ENCODE measurements around the gene SUSD4. TPM values are rescaled to one million over a fixed set of nuclear protein-coding genes. Genes with fewer than 3 reads are reported as not detected.
"Not testable (repeated sequence)": the region's sequence is repeated elsewhere in the genome, so short reads cannot be mapped to it uniquely, and the experiment has no call there.

SUSD4 gene
- total RNA-seq, 1 experiment from 2014 or later: 4.6 TPM

DNA sequence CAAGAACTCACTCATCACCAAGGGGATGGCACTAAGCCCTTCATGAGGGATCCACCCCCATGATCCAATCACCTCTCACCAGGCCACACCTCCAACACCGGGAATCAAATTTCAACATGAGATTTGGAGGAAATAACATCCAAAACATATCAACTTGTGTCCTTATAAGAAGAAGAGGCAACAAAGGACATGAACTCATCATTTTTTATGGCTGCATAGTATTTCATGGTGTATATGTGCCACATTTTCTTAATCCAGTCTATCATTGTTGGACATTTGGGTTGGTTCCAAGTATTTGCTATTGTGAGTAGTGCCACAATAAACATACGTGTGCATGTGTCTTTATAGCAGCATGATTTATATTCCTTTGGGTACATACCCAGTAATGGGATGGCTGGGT is 112.6 kb downstream of the SUSD4 start:
- not testable (repeated sequence) for DNase-seq (ENCODE audit: low read depth)

DNA sequence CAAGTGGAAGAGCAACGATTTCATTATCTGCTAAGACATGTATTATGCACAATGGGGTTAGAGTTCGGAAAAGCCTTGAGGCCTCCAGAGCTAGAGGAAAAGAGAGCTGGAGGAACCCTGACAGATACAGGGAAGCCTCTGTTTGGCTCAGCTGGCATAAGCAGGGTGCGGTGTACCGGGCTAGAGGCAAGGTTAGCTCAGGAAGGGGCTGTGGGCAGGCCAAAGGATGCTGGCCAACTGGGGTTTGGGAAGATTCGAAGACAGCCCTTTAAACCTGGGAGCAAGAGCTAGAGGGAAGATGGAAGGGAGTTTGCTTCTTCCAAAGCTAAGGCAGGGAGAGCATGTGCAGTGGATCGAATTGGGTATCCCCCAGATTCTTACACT is 113.4 kb downstream of the SUSD4 start:
- no peak for DNase-seq (ENCODE audit: low read depth)

DNA sequence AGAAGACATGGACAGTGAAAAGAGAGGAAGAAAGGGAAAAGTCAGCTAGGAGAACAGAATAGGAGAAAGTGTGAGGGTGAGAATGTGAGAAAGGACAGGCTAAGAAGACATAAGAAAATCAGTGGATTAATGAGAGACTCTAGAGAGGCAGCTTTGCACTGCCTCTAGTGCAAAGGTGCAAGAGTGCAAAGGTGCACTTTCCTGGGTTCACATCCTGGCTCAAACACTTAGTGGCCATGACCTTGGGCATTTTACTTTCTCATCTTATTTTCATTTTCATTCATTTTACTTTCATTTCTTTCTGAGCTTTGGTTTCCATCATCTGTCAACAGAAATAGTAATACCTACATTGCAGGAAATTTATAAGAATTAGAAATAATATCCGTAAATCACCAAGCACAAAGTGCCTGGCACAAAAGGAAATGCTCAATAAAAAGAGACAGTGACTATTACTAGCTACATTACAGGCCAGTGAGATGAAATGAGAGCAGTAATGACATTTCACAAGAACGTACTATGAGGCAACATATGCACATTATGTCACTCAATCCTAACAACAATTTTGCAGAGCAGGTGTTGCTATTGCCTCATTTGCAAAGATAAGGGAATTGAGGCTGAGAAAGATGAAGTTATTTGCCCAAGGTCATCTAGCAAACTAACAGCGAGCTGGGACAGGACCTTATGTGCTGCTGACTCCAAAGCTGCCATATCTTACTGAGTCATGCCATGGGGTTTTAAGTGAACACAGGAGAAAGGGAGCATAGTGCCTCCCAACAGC is 113.9 kb downstream of the SUSD4 start:
- DNase-seq (ENCODE audit: low read depth): no peak

DNA sequence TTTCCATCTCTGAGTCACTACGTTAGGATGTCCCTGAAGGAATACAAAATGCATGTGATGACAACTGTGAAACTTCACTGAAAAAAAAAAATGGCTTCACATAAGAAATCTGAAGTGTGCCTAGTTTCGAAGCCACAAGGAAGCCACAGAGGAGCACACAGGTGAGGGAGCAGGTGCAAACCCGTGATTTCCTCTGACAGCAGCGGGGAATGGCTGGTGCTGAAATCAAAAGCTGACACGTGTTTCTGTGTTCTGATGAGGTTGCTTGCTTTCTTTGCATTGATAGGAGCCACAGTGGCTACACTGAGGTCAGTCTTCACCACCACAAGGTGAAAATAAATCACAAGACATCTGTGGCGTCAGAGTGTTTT is 115.2 kb downstream of the SUSD4 start:
- no peak for DNase-seq (ENCODE audit: low read depth)

DNA sequence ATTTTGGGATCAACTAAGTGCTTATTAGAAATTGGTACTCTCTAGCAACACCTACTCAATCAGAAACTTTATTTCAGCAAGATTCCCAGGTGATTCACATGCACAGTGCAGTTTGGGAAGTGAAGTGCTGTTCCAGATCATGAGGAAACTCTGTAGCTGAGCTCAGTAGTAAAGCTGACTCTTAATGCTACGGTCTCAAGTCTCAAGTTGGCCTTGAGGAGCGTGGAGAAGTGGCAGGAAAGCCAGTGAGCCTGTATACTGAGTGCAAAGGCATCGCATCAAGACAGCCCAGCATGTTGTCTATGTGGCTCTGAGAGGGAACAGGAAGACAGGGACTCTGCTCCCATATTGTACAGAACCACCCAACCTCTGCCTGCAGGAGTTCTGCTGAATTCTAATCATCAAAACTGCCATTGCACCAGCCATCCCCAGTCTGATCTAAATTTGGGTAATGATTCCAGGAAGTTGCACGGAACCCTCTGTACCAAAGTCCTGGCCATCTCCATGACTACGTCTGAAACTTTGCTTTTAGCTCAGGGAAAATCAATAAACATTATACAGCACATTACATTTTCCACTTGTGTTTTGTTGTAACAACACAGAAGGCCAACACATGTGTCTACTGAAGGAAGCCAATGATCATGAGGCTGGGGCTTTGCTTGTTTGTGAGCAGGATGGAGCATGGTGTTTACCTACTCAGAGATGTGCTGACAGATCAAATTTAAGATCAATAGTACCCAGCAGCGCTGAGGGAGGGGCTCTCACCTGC is 115.8 kb downstream of the SUSD4 start:
- DNase-seq (ENCODE audit: low read depth): no peak

DNA sequence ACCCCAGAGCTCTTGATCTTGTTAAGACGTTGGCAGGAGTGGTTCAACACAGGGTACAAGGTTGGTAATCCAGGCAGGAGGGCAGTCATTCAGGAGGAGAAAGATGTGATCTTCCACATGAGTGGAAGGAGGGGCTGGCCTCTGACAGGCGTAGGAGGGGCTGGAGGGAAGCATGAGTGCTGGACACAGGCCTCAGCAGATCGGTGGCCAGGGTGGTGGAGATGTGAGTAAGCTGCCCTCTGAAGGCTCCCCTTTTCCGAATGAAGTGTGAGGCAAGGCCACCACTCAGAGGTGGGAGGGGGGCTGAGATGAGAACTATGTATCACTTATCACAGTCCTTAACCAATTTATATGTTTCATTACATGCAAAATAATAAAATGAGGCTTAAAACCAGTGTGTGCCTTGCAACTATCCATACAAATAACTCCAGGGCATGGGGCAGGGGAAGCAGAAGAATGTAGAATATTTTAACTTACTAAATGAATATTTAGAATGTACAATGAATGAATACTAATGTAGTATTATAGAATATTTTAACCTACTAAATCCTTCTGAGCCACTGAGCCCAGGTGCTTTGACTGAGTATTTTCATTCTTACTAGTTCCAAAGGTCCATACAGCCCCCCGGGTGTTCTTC is 117.4 kb downstream of the SUSD4 start:
- DNase-seq (ENCODE audit: low read depth): no peak

DNA sequence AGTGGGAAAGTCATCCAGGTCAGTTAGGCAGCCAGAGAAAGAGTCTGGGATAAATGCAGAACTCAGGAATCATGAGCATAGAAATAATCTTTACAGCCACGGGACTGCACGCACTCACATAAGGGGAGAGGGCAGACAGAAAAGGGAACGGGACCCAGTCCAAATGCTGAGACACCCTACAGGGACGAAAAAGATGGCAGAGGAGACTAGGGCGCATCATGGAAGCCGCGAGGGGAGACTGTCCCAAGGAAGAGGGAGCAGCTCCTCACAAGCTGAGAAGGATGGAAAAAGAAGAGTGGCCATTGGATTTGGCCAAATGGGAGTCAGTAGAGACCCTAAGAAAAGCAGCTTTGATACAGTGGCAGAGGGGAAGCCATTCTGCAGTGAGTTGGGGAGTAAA is 118.0 kb downstream of the SUSD4 start:
- no peak for DNase-seq (ENCODE audit: low read depth)

DNA sequence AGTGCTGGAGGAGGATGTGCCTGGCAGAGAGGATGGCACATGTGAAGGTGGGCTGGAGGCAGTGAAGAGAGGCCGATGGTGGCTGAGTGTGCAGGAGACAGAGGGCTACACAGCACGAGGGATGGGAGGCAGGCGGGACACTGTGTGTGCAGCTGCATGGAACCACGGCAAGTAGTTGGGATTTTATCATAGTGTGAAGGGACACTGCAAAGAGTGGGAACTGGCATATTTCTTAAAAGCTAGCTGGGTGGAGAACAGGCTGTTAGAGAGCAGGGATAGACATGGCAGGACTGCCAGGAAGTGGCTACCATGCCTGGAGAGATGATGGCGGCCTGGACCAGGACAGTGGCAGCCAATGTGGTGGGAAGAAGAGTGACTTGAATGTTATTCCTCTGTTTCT is 118.6 kb downstream of the SUSD4 start:
- no peak for DNase-seq (ENCODE audit: low read depth)

DNA sequence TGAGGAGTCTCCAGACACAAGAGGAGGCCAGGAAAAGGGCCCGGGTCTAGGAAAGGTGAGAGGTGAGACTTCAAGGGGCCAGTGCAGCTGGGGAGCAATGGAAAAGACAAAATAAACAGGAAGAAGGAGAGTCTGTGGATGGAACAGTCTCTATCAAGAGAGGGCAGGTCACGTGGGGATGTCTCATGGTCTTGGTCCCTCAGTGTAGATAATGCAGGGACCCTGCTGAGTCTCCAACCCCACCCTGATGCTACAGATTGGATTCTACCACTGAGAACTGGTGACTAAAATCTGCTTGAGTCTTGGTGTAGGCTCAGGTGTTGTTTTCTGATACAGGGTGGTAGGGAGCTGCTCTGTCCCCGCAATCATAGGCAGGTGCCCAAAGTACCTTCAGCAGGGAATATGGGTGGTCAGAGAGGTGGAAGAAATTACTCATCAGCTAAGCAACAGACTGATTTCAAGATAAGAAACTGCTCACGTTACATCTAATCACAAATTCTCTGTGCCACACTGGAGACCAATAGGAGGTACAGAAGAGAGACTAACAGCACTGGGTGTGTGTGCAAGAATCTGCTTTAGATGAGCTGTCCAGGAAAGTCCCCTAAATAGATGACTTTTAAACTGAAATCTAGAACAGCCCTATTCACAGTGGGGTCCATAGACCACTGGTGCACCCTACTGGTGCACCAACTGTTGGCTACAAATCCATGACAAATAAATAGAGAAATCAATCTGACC is 119.4 kb downstream of the SUSD4 start:
- peak; percentile 62 for DNase-seq (ENCODE audit: low read depth)

DNA sequence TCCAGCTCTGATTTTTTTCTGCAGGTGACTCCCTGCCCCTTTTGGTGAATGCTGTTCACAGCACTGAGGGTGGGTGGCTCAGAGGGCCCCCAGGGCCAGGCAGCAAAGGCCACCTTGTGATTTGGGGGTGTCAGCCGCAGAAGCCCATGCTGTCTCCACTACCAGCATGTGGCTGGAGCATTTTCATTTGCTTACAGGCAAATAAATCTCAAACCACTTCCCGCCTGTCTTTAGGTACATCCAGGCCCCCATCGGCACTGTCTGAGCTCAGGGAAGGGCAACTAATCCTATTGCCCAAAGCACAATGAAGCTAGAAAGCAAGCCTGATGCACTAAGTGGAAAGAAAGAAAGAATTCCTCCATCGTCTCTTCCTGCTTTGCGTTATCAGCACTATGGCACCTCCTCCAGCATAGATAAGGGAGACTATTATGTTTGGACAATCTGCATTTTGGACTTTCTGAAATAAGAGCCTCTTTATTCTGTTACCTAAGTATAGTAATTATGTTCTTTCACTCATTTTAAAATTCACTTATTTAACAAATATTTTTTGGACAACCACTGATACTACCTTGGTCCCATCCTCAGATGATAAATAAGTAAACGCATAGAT is 120.4 kb downstream of the SUSD4 start:
- no peak for DNase-seq (ENCODE audit: low read depth)

DNA sequence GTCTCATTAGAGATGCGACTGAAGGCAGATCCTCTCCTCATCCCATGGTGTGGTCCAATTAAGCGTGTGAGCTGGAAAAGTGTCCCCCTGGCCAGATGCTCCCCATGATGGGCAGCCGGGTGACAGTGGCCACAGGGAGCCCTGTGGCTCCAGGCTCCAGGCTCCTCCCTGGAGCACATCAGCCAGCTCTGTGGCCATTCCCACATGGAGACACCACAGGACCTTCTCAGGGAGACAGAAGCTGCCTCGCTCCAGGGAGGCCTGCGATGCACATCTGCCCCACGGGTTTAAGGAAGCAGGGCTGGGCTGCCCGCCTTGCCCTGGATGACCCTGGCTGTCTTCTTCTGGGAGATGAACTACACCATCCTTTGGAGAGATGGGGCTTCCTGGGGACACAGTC is 121.0 kb downstream of the SUSD4 start:
- no peak for DNase-seq (ENCODE audit: low read depth)

DNA sequence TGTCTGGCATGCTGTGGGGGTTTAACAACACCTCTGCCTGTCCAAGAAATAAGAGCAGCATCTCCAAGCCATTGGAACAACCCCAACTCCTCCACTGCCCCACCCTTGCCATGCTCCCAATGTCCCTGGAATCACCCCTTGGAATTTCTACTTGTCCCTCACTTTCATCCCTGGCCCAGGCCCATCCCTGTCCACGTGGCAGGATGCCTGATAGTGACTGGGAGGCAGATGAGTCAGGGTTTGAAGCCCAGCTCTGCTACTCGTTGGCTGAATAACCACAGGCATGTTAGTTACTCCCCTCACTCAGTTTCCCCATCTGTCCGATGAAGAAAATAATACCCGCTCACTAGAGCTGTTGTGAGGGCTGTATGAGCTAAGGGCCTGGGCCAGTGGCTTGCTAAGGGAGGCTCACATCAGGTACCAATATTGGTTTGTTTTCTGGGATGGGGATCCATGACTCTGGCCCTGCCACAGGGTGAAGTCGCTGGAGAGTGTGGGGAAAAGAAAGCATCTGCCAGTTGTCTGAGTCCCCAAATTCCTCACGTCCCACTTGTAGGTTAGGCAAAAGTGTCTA is 121.5 kb downstream of the SUSD4 start:
- peak; percentile 40 for DNase-seq (ENCODE audit: low read depth)

DNA sequence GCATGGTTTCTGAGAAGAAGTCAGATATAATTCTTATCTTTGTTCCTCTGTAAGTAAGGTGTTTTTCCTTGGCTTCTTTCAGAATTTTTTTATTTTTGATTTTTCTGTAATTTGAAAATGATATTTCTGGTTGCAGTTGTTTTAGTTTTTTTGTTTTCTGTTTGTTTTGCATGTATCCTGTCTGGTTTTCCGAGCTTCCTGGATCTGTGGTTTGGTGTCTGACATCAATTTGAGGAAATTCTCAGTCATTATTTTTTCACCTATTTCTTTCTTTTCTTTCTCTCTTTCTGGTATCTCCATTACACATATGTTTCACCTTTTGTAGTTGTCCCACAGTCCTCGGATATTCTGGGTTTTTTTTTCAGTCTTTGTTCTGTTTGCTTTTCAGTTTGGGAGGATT is 123.9 kb downstream of the SUSD4 start:
- no peak for DNase-seq (ENCODE audit: low read depth)

DNA sequence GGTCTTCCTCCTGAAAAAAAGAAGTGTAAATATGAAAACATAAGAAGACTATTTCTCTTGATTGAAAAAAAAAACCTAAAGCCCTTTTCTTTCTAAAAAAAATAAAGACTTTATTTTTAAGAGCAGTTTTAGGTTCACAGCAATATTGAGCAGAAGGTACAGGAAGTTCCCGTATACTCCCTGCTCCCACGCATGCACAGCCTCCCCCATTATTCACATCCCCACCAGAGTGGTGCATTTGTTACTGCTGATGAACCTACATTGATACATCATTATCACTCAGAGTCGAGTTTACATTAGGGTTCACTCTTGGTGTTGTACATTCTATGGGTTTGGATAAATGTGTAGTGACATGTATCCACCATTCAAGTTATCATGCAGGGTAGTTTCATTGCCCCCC is 128.9 kb downstream of the SUSD4 start:
- no peak for DNase-seq (ENCODE audit: low read depth)

DNA sequence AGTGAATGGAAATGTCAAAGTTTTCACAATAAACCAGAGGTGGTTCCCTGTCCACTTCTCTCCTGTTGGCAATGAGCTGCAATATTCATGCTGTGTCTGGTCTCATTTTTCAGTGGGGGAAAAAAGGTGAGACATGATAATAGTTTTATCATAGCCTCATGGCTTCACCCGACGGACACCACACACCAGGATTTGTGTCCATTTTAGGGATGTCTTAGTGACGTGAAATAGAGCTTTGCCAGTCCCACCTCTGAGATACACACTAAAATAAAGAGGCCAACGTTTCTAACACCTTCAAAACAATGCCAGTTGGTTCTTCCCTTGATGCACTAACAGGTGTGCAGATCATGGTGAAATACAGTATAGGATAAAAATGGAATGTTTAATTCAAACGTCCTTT is 129.4 kb downstream of the SUSD4 start:
- DNase-seq (ENCODE audit: low read depth): no peak

DNA sequence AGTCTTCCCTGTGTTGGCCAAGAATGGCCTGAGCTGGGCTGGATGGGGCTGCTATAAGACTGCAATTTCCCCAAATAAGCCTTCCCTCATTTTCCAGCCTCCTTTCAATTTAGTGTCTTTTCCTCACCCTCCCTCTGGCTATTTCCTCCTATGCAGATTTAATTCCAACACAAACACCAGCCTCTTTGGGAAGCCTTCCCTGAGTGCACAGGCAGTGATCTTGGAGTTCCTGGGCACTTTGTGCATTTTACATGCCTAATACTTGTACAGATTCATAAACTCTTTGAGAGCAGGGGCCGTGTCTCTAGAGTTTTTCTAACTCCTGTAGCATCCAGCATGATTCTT is 129.8 kb downstream of the SUSD4 start:
- DNase-seq (ENCODE audit: low read depth): no peak

DNA sequence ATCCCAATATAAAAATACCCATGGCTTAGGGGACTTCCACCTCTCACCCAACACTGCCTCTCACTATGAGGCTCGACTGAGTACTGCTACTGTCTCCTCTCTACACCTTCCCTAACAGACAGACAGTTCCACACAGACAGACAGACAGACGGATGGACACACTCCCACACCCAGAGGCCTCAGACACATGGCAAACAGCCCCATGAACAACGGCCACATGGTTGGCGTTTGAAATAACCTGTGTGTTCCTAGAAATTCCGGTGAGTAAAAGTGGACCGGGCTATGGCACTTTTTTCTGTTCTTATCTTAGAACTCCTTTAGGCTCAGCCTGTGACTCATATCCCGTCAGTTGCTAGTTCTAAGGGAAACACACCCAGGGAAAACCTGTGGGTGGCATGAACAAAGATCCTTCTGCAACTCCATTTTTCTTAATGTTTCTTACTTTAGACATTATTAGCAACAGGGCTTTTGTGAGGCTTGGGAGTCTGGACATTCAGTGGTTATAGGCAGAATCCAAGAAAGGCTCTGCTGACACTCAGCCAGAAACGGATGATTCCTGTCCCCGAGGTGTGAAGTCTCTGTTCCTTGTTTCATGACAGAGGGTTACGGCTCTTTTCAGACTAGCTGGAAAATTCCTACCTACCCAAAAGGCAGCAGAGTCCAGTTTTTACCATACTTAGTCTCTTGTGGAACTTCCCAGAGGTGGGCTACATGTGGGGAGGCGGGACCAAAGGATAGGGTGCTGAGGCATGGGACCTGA is 130.4 kb downstream of the SUSD4 start:
- DNase-seq (ENCODE audit: low read depth): peak; percentile 93

DNA sequence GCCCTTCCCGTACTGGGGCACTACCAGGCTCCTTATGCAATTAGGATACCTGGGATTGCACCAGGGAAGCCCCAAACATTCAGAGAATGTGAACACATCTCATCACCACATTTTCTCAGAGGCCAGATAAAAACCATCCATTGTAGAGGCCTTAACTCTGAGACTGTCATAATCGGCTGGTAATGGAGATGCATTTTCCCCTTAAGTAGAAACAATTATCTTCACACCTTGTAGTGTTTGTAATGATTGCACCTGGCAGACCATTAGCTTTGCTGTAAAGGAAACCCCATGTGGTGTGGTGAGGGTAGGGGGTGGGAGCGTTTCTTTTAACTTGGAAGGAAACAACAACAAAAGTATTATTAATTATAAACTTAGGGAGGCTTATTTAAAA is 131.0 kb downstream of the SUSD4 start:
- DNase-seq (ENCODE audit: low read depth): peak; percentile 22

DNA sequence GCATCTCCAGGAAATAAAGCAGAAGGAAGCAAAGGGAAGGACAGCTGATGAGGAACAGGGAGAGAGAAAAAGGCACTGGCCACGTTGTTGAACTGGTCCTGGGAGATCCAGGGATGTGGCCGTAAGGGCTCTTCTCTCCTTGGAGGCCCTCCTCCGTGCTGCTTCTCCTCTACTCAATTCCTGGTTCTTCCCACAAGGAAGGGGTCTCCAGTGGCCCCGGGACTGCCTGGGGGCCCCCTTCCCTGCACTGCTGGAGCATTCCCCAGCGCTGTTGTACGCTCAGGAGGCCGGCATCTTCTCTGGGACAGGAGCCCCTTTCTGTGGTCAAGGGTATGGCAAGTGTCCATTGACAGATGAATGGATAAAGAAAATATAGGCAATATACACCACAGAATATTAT is 132.4 kb downstream of the SUSD4 start:
- no peak for DNase-seq (ENCODE audit: low read depth)

DNA sequence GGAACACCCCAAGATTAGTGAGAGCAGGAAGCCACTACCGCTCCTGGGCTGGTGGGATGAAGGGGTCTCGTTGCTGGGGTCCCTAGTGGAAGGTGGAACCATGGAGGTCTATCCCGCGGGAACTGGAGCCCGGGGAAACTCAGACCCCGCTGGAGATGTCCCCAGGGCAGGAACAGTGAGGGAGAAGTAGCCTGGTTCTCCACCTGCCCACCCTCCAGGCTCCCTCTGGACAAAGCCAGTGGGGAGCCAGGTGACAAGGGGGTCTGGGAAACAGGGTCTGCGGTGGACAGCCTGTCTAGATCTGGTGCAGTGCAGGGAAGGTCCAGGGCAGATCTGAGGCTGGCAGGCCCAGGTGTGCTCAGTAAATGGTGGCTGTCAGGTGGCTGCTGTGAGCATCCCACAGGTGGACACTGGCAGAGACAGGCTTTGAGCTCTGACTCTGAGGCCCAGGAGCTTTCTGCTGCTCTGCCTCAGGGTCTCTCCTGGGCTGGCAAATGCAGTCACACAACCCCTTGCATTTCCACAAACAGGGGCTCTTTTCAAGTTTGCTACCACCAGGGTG is 132.9 kb downstream of the SUSD4 start:
- DNase-seq (ENCODE audit: low read depth): no peak
